Activated CD4-positive, alpha-beta T cell treated with anti-CD3 and anti-CD28 coated beads for 24 hours (primary cell): ENCODE measurements around the gene SEC16B.

Source experiments
- DNase-seq, 2 donors: peaks; one replicate each; pipeline ENCODE4 v3.0.0-alpha.2; 2020; ENCODE audit warnings: low read depth in 2 of 2

Gene SEC16B

DNA sequence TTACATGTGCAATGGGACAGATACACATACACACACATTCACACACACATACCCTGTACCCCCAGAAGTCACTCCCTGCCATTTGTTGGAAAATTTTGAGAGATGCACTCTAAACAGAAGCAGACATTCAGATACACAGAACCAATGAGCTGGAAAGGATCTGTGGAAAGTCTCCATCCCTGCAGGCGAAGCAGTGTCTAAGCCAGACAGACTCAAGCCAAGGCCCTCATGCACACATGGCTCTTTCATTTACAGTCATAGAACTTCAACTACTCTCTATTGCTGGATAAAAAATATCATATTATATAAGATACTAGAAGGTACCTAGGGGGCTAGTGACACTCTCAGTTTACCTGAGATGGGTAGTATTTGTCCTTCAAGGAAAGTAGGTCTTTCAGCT lies 7.3 kb upstream of the SEC16B start:
- DNase-seq, result no peak

GRCh38 chr1:177976596-177976995 lies 6.7 kb upstream of the SEC16B start:
- no peak for DNase-seq

- no peak for DNase-seq
Observed at GRCh38 chr1:177975588-177976495, 6.0 kb upstream of the SEC16B start.

DNA sequence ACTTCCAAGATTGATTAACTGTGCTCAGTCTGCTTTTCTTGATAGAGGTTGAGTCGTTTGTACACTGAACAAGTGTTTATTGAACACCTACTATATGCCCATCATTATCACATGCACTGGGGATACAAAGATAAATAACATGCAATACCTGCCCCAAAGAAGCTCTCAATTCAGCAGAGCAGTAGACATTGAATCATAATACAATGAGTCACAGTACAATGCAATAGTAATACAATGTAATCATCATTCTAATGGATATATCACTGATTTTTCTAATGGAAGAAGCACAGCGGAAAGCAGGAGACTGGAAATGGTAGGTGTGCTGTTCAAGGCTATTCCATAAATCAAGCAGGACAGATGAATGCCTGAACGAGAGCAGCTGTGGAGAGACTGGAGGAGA lies 3.7 kb upstream of the SEC16B start:
- no peak for DNase-seq

- DNase-seq, result no peak
Observed at GRCh38 chr1:177969109-177969508, 749 bp downstream of the SEC16B start.

- no peak for DNase-seq
Observed at GRCh38 chr1:177966199-177966598, 3.7 kb downstream of the SEC16B start.

- DNase-seq, result no peak
Observed at GRCh38 chr1:177965293-177965692, 4.6 kb downstream of the SEC16B start.

DNA sequence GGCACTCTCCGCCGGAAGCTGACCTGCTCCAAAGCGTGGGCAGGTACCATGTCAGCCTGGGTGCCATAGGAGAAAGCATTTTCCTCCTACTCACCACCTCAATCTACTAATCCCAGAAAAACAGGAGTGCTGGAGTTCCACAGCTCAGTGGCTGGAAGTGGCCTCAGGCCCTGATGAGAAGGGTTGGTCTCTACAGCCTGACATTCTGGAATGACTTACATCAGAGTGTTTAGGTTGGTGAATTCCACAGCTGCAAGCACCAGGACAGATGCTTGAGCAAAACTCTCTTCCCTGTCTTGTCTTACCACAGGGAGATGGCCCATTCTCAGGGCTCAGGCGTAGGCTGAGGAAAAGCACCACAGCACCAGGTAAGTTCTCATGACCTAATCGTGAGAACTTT lies 5.5 kb downstream of the SEC16B start:
- no peak for DNase-seq

- DNase-seq, result no peak
Observed at GRCh38 chr1:177960939-177961622, 8.8 kb downstream of the SEC16B start.

DNA sequence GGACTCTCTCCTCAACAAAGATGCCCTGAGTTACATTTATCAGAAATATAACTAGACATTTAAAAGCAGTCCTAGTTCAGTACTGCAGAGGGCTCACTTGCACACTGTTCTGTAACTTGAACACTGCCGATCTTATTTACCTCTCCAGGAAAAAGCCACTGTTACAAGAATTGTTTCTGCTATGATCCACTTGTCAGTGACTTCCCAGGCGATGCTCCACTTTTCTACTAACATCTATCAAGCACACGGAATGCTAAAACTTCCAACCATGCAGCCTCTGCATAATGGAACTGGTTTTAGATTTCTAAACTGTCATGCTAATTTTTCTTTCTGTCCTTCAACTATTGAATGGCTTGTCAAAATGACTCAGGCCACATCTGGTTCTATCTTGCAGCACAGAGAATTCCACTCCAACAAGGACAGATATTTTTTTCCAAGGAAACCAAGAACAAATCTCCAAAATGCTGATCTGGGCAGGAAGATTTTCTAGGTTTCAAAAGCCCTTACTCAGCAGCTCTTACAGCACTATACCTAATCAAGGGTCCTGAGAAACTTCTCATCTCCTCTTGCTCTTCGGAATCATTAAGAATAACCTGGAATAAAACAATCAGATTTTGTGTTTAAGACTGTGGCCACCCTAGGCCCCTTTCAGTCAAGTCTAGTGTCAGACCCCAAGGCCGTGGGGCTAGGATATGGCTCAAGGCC lies 9.9 kb downstream of the SEC16B start:
- DNase-seq, result no peak

GRCh38 chr1:177958092-177958491 lies 11.8 kb downstream of the SEC16B start:
- no peak for DNase-seq

DNA sequence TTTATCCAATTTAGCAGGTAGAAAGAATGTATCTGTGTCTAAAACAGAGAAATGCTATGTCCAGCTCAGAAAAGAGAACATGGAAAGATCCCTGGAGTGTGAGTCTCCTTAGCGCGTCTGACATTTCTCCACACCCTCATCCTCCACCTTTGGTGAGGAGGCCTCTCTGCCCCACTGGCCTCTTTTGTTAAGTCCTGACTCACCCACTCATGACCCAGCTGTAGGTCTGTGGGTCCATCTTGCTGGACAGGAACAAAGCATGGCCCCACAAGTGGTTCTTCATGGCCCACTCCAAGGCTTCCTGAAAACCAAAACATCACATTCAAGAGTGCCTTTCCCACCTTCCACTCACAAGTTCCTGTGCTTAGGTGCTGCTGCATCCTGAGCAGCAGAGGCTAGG lies 15.8 kb downstream of the SEC16B start:
- DNase-seq, result no peak

DNA sequence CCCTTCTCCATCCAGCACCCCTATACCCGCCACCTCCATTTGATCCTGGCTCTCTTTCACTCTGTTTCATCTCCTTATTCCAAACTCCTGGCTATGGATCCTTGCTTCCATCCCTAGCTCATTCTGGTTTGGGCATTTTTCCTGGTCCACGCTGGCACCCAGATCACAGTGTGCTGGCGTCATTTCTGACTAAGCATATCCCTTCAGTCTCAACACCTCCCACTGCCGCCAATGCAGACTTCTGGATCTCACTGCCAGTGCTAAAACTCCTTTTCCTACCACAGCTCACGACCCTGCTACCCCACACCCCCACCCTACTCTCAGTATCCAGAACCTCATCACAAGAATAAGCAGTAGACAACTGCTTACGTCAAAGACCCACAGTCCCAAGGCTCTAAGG lies 16.3 kb downstream of the SEC16B start:
- no peak for DNase-seq

GRCh38 chr1:177952691-177953090 lies 17.2 kb downstream of the SEC16B start:
- no peak for DNase-seq

DNA sequence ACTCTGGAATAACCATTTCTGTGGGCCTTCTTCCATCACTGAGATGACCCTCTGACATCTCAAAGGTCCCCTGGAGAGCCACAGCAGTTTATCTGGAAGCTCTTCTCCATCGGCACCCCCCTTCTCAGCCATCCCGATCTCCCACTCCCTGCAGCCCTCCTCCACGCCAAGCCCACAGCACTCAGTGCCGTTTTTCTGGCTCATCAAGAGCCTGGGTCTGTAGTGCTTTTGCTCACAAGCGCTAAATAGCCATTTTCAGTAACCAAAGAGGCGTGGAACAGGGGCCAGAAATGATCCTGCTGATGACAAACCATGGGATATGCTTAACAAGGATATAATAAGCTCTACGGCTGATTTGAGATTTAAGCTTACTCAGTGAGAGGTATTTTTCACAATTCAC lies 17.6 kb downstream of the SEC16B start:
- DNase-seq, result no peak

GRCh38 chr1:177950506-177950905 lies 19.4 kb downstream of the SEC16B start:
- DNase-seq, result no peak

DNA sequence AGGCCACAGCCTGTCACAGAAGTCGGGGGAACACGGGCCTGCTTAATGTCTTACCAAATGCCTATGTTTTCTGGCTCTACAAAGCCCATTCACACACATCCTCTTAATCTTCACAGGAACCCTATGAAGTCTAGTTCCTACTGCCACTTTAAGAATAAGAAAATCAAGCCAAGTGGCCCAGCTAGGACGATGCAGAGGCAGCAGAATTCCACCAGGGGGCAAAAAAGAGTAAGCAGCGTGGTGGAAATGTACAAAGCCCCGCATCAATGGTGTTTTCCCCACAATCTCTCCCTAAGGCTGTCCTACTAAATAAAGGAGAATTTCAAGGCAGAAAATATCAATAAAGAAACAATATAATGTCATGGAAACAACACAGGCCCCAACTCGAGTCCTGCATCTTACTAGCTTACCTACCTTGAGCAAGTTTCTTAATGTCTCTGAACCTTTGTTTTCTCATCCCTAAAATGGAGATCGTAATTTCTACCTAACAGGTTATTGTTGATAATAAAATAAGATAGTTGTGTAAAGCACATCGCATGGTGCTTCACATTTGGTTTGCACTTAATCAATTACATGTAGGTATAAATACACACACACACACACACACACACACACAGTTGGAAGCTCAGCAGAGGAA lies 21.4 kb downstream of the SEC16B start:
- DNase-seq, result no peak

GRCh38 chr1:177947623-177948022 lies 22.2 kb downstream of the SEC16B start:
- DNase-seq, result no peak

GRCh38 chr1:177945943-177946650 lies 23.8 kb downstream of the SEC16B start:
- DNase-seq, result peak in 1 of 2 donors; percentile 19

DNA sequence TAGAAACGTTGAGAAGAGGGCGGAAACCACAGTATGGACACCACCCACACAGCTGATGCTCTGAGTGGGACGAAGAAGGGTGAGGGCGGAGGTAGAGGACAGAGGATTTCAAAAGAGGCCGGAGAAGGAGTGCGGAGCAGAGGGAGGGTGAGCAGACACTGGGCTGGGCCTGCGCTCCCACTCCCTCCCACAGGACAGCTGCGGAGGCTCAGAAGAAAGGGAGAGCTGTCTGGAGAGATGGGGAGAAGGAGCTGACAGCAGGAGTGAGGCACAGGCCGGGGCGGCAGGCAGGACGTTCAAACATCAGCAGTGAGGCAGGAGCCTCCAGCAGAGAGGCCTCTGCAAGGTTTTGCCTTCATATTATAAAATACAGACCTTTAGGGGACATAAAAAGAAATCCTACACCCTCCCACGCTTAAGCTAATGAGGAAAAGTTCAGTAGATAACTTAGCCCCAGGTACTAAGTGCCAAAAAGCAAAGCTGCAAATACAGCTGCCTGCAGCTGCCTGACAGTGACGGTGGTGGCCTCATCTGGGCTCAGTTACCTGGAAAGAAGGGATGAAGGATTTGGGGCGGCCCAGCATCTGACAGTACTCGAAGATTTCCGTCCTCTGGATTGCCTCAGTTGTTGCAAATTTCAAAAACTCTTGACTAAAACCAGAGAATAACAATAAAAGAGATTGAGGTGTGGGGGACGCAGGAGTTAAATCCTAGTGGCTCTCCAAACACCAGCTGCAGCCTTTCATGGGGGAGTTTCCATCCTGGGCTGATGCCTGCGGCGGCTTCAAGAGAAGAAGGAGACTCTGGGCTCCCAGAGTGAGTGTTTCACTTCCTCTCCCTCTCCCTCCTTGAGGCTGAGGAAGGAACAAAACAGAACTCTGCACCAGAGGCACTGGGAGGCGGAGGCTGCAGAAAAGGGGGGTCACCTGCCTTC lies 25.6 kb downstream of the SEC16B start:
- DNase-seq, result no peak
